Measurements from ENCODE around the gene LSAMP.
"Not testable (repeated sequence)": the region's sequence is repeated elsewhere in the genome, so short reads cannot be mapped to it uniquely, and the experiment has no call there.

LSAMP gene

GRCh38 chr3:115800489-115801075, 644.7 kb downstream of the LSAMP start:
- Mint-ChIP-seq H3K4me3 (no peak overlapping the region), H3K9me3 (no peaks in the 10 kb centered on the region), H3K27me3 (peaks cover 49% of the 10 kb centered on the region), H3K27ac (no peak overlapping the region), H3K4me1 (no peaks in the 10 kb centered on the region), H3K36me3 (no peaks in the 10 kb centered on the region)
- no peak for ATAC-seq

DNA sequence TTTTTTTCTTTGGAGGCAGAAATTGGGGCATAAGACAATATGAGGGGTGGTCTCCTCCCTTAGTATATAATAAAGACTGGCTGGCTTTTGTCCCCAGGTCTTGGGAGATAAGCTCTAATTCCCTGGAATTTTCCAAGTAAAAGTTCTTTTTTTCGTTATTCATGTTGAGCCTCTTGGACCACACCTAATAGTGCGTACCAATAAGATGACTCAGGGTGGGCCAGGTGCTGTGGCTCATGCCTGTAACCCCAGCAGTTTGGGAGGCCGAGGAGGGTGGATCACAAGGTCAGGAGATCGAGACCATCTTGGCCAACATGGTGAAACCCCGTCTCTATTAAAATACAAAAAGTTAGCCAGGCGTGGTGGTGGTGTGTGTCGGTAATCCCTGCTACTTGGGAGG, 645.2 kb downstream of the LSAMP start:
- H3K36me3 Mint-ChIP-seq, H3K4me3 Mint-ChIP-seq, H3K9me3 Mint-ChIP-seq, H3K4me1 Mint-ChIP-seq, H3K27ac Mint-ChIP-seq, ATAC-seq: not testable (repeated sequence)
- peaks cover 49% of the 10 kb centered on the region for H3K27me3 Mint-ChIP-seq

- Mint-ChIP-seq H3K36me3 (no peaks in the 10 kb centered on the region), H3K4me1 (peaks cover 6% of the 10 kb centered on the region), H3K4me3 (no peak overlapping the region), H3K27ac (no peak overlapping the region), H3K27me3 (peaks cover 10% of the 10 kb centered on the region), H3K9me3 (no peaks in the 10 kb centered on the region)
- no peak for ATAC-seq
These were observed 652.9 kb downstream of the LSAMP start for GRCh38 chr3:115792206-115792955.

GRCh38 chr3:115791271-115792153, 653.8 kb downstream of the LSAMP start:
- H3K27ac Mint-ChIP-seq, ATAC-seq, H3K27me3 Mint-ChIP-seq, H3K4me1 Mint-ChIP-seq, H3K9me3 Mint-ChIP-seq, H3K36me3 Mint-ChIP-seq, H3K4me3 Mint-ChIP-seq: not testable (repeated sequence)

GRCh38 chr3:115790759-115791158, 654.5 kb downstream of the LSAMP start:
- H3K4me1 Mint-ChIP-seq = peaks cover 6% of the 10 kb centered on the region
- no peaks in the 10 kb centered on the region for H3K36me3 Mint-ChIP-seq
- H3K27ac Mint-ChIP-seq = no peak overlapping the region
- ATAC-seq = peak; percentile 68
- peaks cover 9% of the 10 kb centered on the region for H3K27me3 Mint-ChIP-seq
- H3K4me3 Mint-ChIP-seq = no peak overlapping the region
- no peaks in the 10 kb centered on the region for H3K9me3 Mint-ChIP-seq

GRCh38 chr3:115789481-115789880, 655.8 kb downstream of the LSAMP start:
- Mint-ChIP-seq H3K9me3 (no peaks in the 10 kb centered on the region), H3K27ac (no peak overlapping the region), H3K4me3 (no peak overlapping the region), H3K4me1 (peaks cover 17% of the 10 kb centered on the region), H3K36me3 (no peaks in the 10 kb centered on the region), H3K27me3 (peaks cover 9% of the 10 kb centered on the region)
- no peak for ATAC-seq

- H3K4me1 Mint-ChIP-seq = peaks cover 19% of the 10 kb centered on the region
- no peaks in the 10 kb centered on the region for H3K36me3 Mint-ChIP-seq
- no peaks in the 10 kb centered on the region for H3K9me3 Mint-ChIP-seq
- H3K27me3 Mint-ChIP-seq = peaks cover 9% of the 10 kb centered on the region
- no peak for ATAC-seq
- no peak overlapping the region for H3K4me3 Mint-ChIP-seq
- no peak overlapping the region for H3K27ac Mint-ChIP-seq
These were observed 656.3 kb downstream of the LSAMP start for GRCh38 chr3:115788921-115789470.

DNA sequence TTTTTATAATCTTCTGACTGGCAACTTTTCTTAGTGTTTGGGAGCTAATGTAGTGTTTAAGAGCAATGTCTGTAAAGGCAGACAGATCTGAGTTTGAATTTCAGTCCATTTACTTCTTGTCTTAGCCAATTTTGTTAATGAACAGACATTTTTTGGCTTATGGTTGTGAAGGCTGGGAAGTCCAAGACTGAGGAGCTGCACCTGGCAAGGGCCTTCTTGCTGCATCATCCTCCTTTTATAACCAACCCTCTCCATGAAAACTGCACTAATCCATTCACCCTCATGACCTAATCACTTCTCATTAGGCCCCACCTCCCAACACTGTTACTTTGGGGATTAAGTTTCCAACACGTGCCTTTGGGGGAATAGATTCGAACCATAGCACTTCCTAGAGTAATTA, 657.5 kb downstream of the LSAMP start:
- no peak overlapping the region for H3K27ac Mint-ChIP-seq
- peaks cover 9% of the 10 kb centered on the region for H3K27me3 Mint-ChIP-seq
- H3K9me3 Mint-ChIP-seq = no peaks in the 10 kb centered on the region
- no peaks in the 10 kb centered on the region for H3K36me3 Mint-ChIP-seq
- no peak for ATAC-seq
- peaks cover 19% of the 10 kb centered on the region for H3K4me1 Mint-ChIP-seq
- no peak overlapping the region for H3K4me3 Mint-ChIP-seq

- no peaks in the 10 kb centered on the region for H3K36me3 Mint-ChIP-seq
- H3K9me3 Mint-ChIP-seq = no peaks in the 10 kb centered on the region
- H3K4me3 Mint-ChIP-seq = no peak overlapping the region
- no peak overlapping the region for H3K27ac Mint-ChIP-seq
- no peaks in the 10 kb centered on the region for H3K27me3 Mint-ChIP-seq
- H3K4me1 Mint-ChIP-seq = peaks cover 12% of the 10 kb centered on the region
- no peak for ATAC-seq
These were observed 659.5 kb downstream of the LSAMP start for GRCh38 chr3:115785782-115786181.

DNA sequence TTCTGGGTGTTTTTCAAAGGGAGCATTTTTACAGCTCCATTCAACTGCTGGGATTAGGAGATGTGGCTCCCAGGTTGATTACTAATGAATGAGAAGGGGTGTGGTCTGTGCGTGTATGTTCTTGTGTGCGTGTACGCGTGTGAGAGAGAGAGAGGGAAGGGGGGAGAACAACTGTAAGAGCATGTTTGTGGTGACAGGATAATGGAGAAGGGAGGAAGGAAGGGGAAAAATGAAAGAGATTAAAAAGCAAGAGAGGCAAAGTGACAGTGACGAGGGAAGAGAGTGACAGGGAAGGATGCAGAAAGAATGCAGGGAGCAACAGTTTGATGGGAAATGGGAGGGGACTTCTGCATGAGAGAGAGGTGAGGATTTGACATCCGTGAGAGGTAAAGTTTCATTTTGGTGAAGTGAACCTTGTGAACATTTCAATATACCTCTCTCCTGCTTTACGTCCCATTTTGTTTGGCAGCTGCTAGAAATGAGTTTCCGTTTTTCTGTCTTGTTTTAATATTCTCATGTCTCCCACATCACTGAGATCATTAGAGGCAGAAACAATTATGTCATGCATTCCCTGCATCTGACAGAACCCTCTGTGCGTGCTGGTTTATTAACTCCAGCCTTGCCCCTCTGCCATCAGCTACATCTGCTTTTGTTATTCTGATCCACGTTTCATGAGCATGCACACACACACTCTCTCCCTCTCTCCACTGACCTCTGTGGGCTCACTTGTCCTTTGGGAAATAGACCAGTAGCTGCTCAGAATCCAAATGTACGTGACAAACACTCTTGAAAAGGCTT, 660.3 kb downstream of the LSAMP start:
- Mint-ChIP-seq H3K27ac (peak overlapping the region; percentile 90), H3K4me3 (peak overlapping the region; percentile 90), H3K27me3 (no peaks in the 10 kb centered on the region), H3K36me3 (no peaks in the 10 kb centered on the region), H3K4me1 (peaks cover 12% of the 10 kb centered on the region), H3K9me3 (no peaks in the 10 kb centered on the region)
- no peak for ATAC-seq

- peak; percentile 95 for ATAC-seq
- H3K4me3 Mint-ChIP-seq = peak overlapping the region; percentile 90
- H3K27ac Mint-ChIP-seq = peak overlapping the region; percentile 90
- no peaks in the 10 kb centered on the region for H3K36me3 Mint-ChIP-seq
- peaks cover 12% of the 10 kb centered on the region for H3K4me1 Mint-ChIP-seq
- no peaks in the 10 kb centered on the region for H3K9me3 Mint-ChIP-seq
- H3K27me3 Mint-ChIP-seq = no peaks in the 10 kb centered on the region
These were observed 661.1 kb downstream of the LSAMP start for GRCh38 chr3:115783938-115784738.

- not testable (repeated sequence) for ATAC-seq, H3K9me3 Mint-ChIP-seq, H3K27me3 Mint-ChIP-seq, H3K4me3 Mint-ChIP-seq, H3K36me3 Mint-ChIP-seq
- H3K27ac Mint-ChIP-seq = peak overlapping the region; percentile 90
- H3K4me1 Mint-ChIP-seq = peaks cover 12% of the 10 kb centered on the region
These were observed 661.9 kb downstream of the LSAMP start for GRCh38 chr3:115783426-115783825.

DNA sequence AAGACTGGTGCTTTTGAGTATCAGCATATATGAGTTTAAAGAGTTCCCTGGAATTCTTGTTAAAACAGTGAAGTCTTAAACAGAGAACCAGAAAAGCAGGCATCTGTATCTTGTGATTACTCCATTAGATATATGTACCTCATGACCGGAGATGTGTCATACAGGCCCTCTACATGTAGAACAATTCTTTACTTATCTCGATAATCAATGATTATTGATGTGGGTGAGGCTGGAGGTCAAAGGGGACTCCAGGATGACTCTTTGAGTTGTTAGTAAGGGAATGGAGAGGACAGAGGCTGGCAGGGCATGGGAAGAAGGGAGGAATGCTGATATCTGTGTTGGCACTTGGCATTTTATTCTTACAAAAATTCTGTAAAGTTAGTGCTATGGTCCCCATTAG, 666.3 kb downstream of the LSAMP start:
- Mint-ChIP-seq H3K4me1 (no peaks in the 10 kb centered on the region), H3K4me3 (no peak overlapping the region), H3K36me3 (no peaks in the 10 kb centered on the region)

DNA sequence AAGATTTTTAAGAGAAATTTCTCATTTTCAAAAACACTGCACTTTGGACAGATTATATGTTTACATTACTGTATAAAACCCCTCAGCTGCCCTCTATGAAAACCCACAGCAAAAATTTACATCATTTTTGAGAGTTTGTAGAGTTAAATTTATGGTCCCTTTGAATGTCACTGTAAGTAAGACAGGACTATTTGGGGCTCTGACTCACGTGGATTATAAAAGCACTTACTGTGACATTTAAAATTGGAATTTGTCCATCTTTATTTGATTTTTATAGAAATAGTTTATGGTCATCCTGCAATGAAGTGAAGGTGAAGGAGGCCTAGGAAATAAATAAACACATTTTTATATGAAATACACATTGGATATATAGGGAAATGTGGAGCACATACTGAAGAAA, 672.3 kb downstream of the LSAMP start:
- Mint-ChIP-seq H3K4me1 (no peaks in the 10 kb centered on the region), H3K27ac (no peak overlapping the region), H3K27me3 (no peaks in the 10 kb centered on the region), H3K4me3 (no peak overlapping the region), H3K36me3 (no peaks in the 10 kb centered on the region), H3K9me3 (no peaks in the 10 kb centered on the region)
- no peak for ATAC-seq

More for the DNA sequence above, 666.3 kb downstream of the LSAMP start:
- ATAC-seq = no peak
- no peaks in the 10 kb centered on the region for H3K9me3 Mint-ChIP-seq
- H3K27me3 Mint-ChIP-seq = no peaks in the 10 kb centered on the region
- H3K27ac Mint-ChIP-seq = no peak overlapping the region
